Heart left ventricle (tissue), 16 donors: Measurements from ENCODE around the gene NSDHL. TPM values are rescaled to one million over a fixed set of nuclear protein-coding genes. Genes with fewer than 3 reads are reported as not detected.
A peak's percentile ranks its signal among the peaks of the same experiment; 100 is the strongest.

Source experiments
- ATAC-seq, 4 donors: fragments of 200-7000 bp; cut with Tn5 transposase; one replicate each; pipeline ENCODE4 v1.9.1; 2020 to 2022; ENCODE audit warnings: moderate library complexity in 4 of 4, mild to moderate bottlenecking in 3 of 4, moderate number of reproducible peaks in 1 of 4
- DNase-seq, 5 donors: peaks; one replicate each; pipeline ENCODE4 v3.0.0-alpha.2; 2020
- H3K27ac ChIP-seq, 12 donors: fragments of 200-600 bp; sonication (generic) in 4 of 12; one replicate each; pipeline versions ENCODE4 v1.5.0 to v1.8.0; 2016 to 2022; ENCODE audit warnings: mild to moderate bottlenecking in 2 of 12
- H3K27me3 ChIP-seq, 9 donors: fragments of 200-600 bp; sonication (generic) in 2 of 9; one replicate each; pipeline versions ENCODE4 v1.5.1 to v1.8.0; 2016 to 2022; ENCODE audit warnings: mild to moderate bottlenecking in 3 of 9
- H3K36me3 ChIP-seq, 9 donors: fragments of 200-600 bp; sonication (generic) in 2 of 9; one replicate each; pipeline versions ENCODE4 v1.5.0 to v1.8.0; 2018 to 2022; ENCODE audit warnings: mild to moderate bottlenecking in 2 of 9
- H3K4me1 ChIP-seq, 12 donors: fragments of 200-600 bp; sonication (generic) in 4 of 12; one replicate each; pipeline versions ENCODE4 v1.5.0 to v1.8.0; 2016 to 2022; ENCODE audit warnings: mild to moderate bottlenecking in 3 of 12
- H3K4me3 ChIP-seq, 12 donors: fragments of 200-600 bp; sonication (generic) in 4 of 12; one replicate each; pipeline versions ENCODE4 v1.5.0 to v1.8.0; 2017 to 2022; ENCODE audit warnings: mild to moderate bottlenecking in 9 of 12, moderate library complexity in 4 of 12
- H3K9me3 ChIP-seq, 12 donors: fragments of 200-600 bp; sonication (generic) in 4 of 12; one replicate each; pipeline versions ENCODE4 v1.5.0 to v1.8.0; 2016 to 2022; ENCODE audit warnings: mild to moderate bottlenecking in 1 of 12
- POLR2A ChIP-seq, 2 donors: fragments of 450-650 bp; IDR thresholded peaks; one replicate each; pipeline ENCODE4 v1.6.1; 2017; ENCODE audit warnings: antibody characterized with exemption in 2 of 2, mild to moderate bottlenecking in 2 of 2, moderate library complexity in 2 of 2
- WGBS, 4 donors: extraction: QIAGEN DNeasy Blood & Tissue Kit in 2 of 4; methylation state at CpG; one replicate each; pipeline versions ENCODE4 v1.1.5 to v1.1.7; 2013 to 2018; 5-methylcytosine and 5-hydroxymethylcytosine counted together
- intact Hi-C, 10 donors: fragments of 100-400 bp; cut with DNase I; formaldehyde crosslinking; loops; one replicate each; pipeline versions ENCODE4 v1.11.1 to v1.14.2; 2022
- polyA plus RNA-seq, 2 donors: library from polyadenylated mRNA; stranded (reverse); fragments of 200-250 nt; gene quantifications; one replicate each; pipeline ENCODE4 v1.2.3, GENCODE V29; 2013
- total RNA-seq, 9 donors: library from RNA; depleted of rRNA in 2 of 9; stranded (reverse); fragments of >200 nt in 2 of 9; fragmentation: NEBNext Ultra II Directional in 3 of 9; extraction: Animal tissue kit (Norgen Biotek cat#: 25700) in 3 of 9; gene quantifications; one replicate each; pipeline versions ENCODE4 v1.1.0 to v1.2.4, GENCODE V29; 2016 to 2023
- TF ChIP-seq, protein P1 (sequence below), 12 donors: fragments of 200-600 bp; sonication (generic) in 4 of 12; IDR thresholded peaks; one replicate each; pipeline versions ENCODE4 v1.5.0 to v1.8.0; 2018 to 2022; ENCODE audit warnings: antibody characterized with exemption in 12 of 12, mild to moderate bottlenecking in 5 of 12
- donor health status: ischemic (EF 13 %, LVEDD 7.1; RV severe dilation, severe dysfunction).
- donor health status: healthy with polysubstance abuse.
- donor health status: DM: no; HTN: yes; CAD: no.
- donor health status: DM: no; HTN: no; CAD: no.
- donor health status: ischemic (EF 25% LVEDD 6.9; RV normal size, moderate dysfunction).
- donor health status: ischemic (EF 25% LVEDD 5.7; RV mildly dilated, moderate dysfunction).
- donor health status: healthy.
- donor health status: DM: yes; HTN: yes; CAD: no.
- donor health status: ischemic (EF 35%, LVEDD 5.7; RV mildly dilated, moderate dysfunction).
- donor health status: nonischemic (EF 11% LVEDD 7.7; RV severe dilation, severe dysfunction).
- donor health status: DM: yes; HTN: yes; CAD: no.
- donor health status: PGD.
- donor health status: ischemic (EF 29% LVEDD 5.4; RV normal size, mild dysfunction).
- donor health status: nonischemic (EF 23%, LVEDD 6.1; RV moderate dilation, normal function).

The NSDHL gene
- total and polyA plus RNA-seq, 11 donors, result 10.8 to 44.6 (median 18.0) TPM

- intact Hi-C loops, result no loop called here
- 68 to 92% (median 80%) methylated on average over 6 of the region's 6 CpGs for WGBS, 4 donors
- TF ChIP-seq, protein P1, sequence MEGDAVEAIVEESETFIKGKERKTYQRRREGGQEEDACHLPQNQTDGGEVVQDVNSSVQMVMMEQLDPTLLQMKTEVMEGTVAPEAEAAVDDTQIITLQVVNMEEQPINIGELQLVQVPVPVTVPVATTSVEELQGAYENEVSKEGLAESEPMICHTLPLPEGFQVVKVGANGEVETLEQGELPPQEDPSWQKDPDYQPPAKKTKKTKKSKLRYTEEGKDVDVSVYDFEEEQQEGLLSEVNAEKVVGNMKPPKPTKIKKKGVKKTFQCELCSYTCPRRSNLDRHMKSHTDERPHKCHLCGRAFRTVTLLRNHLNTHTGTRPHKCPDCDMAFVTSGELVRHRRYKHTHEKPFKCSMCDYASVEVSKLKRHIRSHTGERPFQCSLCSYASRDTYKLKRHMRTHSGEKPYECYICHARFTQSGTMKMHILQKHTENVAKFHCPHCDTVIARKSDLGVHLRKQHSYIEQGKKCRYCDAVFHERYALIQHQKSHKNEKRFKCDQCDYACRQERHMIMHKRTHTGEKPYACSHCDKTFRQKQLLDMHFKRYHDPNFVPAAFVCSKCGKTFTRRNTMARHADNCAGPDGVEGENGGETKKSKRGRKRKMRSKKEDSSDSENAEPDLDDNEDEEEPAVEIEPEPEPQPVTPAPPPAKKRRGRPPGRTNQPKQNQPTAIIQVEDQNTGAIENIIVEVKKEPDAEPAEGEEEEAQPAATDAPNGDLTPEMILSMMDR (IDR thresholded peaks at IDR 0.05), result no peak
- no peak for TF ChIP-seq POLR2A (IDR thresholded peaks at IDR 0.05)
- no peak for DNase-seq
- peaks cover 0 to 58% (median 27%) of the 10 kb centered on the region in 9 donors for H3K36me3 ChIP-seq
- H3K27ac ChIP-seq, result no peak overlapping the region
- no peaks in the 10 kb centered on the region for H3K27me3 ChIP-seq
- H3K4me1 ChIP-seq, result no peaks in the 10 kb centered on the region
- no peak for ATAC-seq
- H3K4me3 ChIP-seq, result no peak overlapping the region
- no peaks in the 10 kb centered on the region for H3K9me3 ChIP-seq
Observed at GRCh38 chrX:152861826-152862225, 31.0 kb downstream of the NSDHL start.

- TF ChIP-seq, protein P1 (IDR thresholded peaks at IDR 0.05), result no peak
- TF ChIP-seq POLR2A (IDR thresholded peaks at IDR 0.05), result no peak
- no peaks in the 10 kb centered on the region for H3K9me3 ChIP-seq
- no peak overlapping the region for H3K27ac ChIP-seq
- WGBS, 4 donors, result 71 to 88% (median 78%) methylated on average over 17 of the region's 17 CpGs
- DNase-seq (no peak), ATAC-seq (peak in 1 of 4 donors; percentile 18)
- peaks cover 0 to 68% (median 32%) of the 10 kb centered on the region in 9 donors for H3K36me3 ChIP-seq
- no peaks in the 10 kb centered on the region for H3K27me3 ChIP-seq
- H3K4me1 ChIP-seq, result no peaks in the 10 kb centered on the region
- intact Hi-C loops, result no loop called here
- H3K4me3 ChIP-seq, result no peak overlapping the region
Observed at GRCh38 chrX:152865232-152865920, 34.5 kb downstream of the NSDHL start.

- Histone ChIP-seq H3K9me3 (no peaks in the 10 kb centered on the region), H3K27ac (no peak overlapping the region), H3K27me3 (no peaks in the 10 kb centered on the region), H3K4me3 (no peak overlapping the region), H3K36me3 (peaks cover 0 to 59% (median 32%) of the 10 kb centered on the region in 9 donors), H3K4me1 (no peaks in the 10 kb centered on the region)
- no peak for TF ChIP-seq POLR2A (IDR thresholded peaks at IDR 0.05)
- TF ChIP-seq, protein P1 (IDR thresholded peaks at IDR 0.05), result no peak
- 75 to 91% (median 86%) methylated on average over 5 of the region's 5 CpGs for WGBS, 4 donors
- DNase-seq (no peak), ATAC-seq (no peak)
- intact Hi-C loops, result no loop called here
Observed at GRCh38 chrX:152866386-152866785, 35.5 kb downstream of the NSDHL start.

DNA sequence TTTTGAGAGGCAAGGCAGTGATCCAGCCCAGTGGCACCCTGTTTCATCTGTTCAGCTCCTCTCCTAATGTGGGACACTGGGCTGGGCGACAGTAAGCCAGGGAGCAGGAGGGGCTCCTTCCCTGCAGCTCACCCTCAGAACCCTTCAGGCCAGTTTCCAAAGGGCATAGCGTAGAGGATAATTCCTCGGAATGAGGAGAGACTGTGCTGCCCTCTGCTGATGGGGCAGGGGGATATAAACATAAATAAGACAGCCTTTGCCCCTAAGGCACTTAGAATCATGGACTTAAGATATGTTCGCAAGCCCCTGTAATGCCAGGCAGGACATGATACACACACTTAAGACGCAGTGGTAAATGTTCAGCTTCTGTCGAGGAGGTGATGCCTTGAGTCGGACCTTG lies 39.1 kb downstream of the NSDHL start:
- intact Hi-C loops, result no loop called here
- Histone ChIP-seq H3K4me3 (no peak overlapping the region), H3K27me3 (no peaks in the 10 kb centered on the region), H3K4me1 (no peaks in the 10 kb centered on the region), H3K36me3 (peaks cover 0 to 40% (median 22%) of the 10 kb centered on the region in 9 donors), H3K27ac (no peak overlapping the region), H3K9me3 (no peaks in the 10 kb centered on the region)
- ATAC-seq, result no peak
- WGBS, 4 donors, result 75 to 84% (median 80%) methylated on average over 7 of the region's 7 CpGs
- TF ChIP-seq, protein P1 (IDR thresholded peaks at IDR 0.05), result no peak
- no peak for TF ChIP-seq POLR2A (IDR thresholded peaks at IDR 0.05)
- DNase-seq, result no peak
